Limb (tissue), 2 donors: ENCODE results near the gene NAT10.
"Not testable (repeated sequence)": the region's sequence is repeated elsewhere in the genome, so short reads cannot be mapped to it uniquely, and the experiment has no call there.

Experiments
- DNase-seq, 2 donors: peaks; one replicate each; pipeline ENCODE4 v3.0.0-alpha.2; 2016; ENCODE audit errors: extremely low spot score in 2 of 2

The NAT10 gene

GRCh38 chr11:34105079-34105956, at the start of gene NAT10:
Gene NAT10, plus strand, starts transcription at chr11:34105629. Its CDS starts 2,597 bp downstream, at chr11:34108226.
- DNase-seq = peak; percentile 97 to 98

- no peak for DNase-seq
Measured at GRCh38 chr11:34056672-34057071, 48.8 kb upstream of the NAT10 start.

GRCh38 chr11:34063061-34063795, 42.2 kb upstream of the NAT10 start:
- DNase-seq = no peak

GRCh38 chr11:34064291-34064690, 41.1 kb upstream of the NAT10 start:
- no peak for DNase-seq

- DNase-seq = no peak
Measured at GRCh38 chr11:34065505-34066203, 39.8 kb upstream of the NAT10 start.

- DNase-seq = not testable (repeated sequence)
Measured at GRCh38 chr11:34066766-34067165, 38.7 kb upstream of the NAT10 start.

GRCh38 chr11:34067383-34068065, 37.9 kb upstream of the NAT10 start:
- DNase-seq = no peak

GRCh38 chr11:34068111-34068510, 37.3 kb upstream of the NAT10 start:
- no peak for DNase-seq

- DNase-seq = not testable (repeated sequence)
Measured at GRCh38 chr11:34071306-34071705, 34.1 kb upstream of the NAT10 start.

- DNase-seq = no peak
Measured at GRCh38 chr11:34072041-34072440, 33.4 kb upstream of the NAT10 start.

GRCh38 chr11:34072832-34073231, 32.6 kb upstream of the NAT10 start:
- no peak for DNase-seq

GRCh38 chr11:34074391-34074790, 31.0 kb upstream of the NAT10 start:
- no peak for DNase-seq

GRCh38 chr11:34075178-34075820, 30.1 kb upstream of the NAT10 start:
- DNase-seq = no peak

GRCh38 chr11:34080609-34081008, 24.8 kb upstream of the NAT10 start:
- DNase-seq = no peak

GRCh38 chr11:34084637-34085036, 20.8 kb upstream of the NAT10 start:
- DNase-seq = no peak

GRCh38 chr11:34086554-34087283, 18.7 kb upstream of the NAT10 start:
- no peak for DNase-seq

GRCh38 chr11:34091825-34092224, 13.6 kb upstream of the NAT10 start:
- no peak for DNase-seq

- not testable (repeated sequence) for DNase-seq
Measured at GRCh38 chr11:34094900-34095299, 10.5 kb upstream of the NAT10 start.

GRCh38 chr11:34098813-34099212, 6.6 kb upstream of the NAT10 start:
- DNase-seq = no peak

- DNase-seq = no peak
Measured at GRCh38 chr11:34104680-34105078, 750 bp upstream of the NAT10 start.
